ENCODE measurements around the gene IGFBP6.
"Not testable (repeated sequence)": the region's sequence is repeated elsewhere in the genome, so short reads cannot be mapped to it uniquely, and the experiment has no call there.

The IGFBP6 gene

DNA sequence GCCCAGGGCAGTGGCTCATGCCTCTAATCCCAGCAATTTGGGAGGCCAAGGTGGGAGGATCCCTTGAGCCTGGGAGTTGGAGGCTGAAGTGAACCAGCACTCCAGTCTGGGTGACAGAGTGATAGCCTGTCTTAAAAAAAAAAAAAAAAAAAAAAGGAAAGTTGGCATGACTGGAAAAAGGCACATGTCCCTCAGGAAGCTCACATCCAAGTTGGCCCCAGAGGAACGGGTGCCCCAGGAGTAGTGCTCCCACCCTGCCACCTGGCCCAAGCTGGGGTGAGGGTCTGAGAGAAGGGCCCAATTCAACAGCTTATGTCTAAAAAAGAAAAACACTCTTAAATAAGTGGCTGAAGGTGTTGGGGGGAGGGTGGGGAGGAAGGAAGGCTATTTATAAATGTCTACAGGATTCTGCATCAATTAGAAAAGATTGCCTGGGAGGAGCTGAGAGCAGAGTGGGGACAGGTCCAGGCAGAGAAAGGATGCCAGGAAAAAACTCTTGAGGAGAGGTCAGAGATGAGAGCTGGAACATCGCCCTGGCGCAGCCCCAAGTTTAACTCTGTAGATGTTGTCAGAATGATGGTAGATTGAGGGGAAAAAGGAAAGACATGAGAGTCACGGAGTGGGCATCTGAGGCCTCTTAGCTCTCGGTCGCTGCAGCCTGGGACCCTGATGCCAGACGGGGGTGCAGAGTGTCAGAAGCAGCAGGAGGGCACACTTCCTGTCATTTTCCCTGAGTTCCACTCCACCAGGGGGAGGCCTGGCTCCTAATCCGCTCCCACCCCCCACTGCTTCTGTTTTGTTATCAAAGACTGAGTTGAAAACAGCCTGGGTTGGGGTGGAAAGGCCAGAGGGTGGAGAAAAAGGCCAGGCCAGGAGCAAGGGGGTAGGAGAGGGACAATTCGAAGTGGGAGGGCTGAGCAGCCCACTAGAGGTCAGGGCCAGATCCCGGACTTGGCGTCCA is 25.6 kb upstream of the IGFBP6 start:
- no peak for DNase-seq

DNA sequence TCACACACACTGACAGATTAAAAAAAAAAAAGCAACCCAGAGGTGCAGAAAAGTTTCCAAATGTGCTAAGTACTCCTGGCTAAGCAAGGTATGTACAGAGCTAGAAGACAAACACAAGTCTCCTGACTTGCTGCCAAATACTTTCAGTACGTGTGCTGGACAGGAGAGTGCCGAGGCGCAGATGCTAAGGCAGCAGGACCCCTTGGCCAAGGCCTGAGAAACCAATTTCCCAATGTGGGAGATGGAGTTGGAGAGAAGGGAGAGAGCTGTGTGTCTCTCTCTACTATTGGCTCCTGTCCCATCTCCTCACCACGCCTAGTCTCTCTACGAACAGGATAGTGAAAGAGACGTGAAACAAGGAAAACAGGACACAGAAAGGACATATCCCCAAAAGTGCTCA is 23.6 kb upstream of the IGFBP6 start:
- no peak for DNase-seq

DNA sequence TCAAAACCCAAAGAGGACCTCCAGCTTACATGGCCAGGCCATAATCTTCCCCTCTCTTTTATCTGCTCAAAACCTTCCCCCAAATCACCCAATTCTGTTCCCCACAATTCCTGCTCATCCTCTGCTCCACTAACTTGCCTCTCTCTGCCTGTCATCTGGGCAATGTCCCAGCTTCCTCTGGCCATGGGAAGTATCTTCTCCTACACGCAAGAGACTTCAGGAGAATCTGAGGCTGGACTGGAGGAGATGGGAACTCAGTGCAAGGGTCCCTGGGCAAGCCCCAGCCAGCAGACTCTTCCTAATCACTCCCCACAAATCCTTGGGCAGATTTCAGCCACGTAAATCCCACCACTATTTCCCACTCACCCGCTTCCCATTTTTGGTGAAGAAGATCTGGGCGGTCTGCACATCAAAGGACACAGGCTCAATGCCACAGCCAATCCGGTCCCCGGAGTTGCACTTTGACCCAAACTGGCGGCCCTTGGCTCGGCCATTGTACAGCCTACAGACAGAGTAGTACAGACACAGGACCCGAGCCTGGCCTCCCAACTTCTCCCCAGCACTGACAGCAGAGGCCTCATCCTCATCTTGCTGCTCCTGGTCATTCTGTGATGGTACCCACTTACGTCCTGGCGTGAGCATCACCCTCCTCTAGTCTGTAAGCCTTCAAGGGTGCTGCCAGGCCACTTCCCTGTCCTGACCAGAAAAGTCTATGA is 23.0 kb upstream of the IGFBP6 start:
- DNase-seq: no peak

DNA sequence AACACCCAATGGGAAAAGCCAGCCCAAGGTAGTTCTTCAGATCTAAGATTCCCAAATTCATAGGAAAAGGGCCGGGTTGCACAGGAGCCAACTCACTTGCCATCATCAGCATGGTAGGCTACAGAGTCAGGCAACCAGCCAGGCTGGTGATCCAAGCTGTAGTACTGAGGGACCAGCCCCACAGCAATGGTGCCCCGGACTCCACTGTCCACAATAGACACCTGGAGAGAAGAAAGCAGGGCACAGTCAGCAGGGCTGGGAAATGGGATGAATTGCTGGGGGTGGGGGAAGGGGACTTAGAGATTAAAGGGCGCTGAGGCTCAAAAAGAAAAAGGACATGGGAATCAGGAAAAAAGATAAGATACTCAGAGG is 22.5 kb upstream of the IGFBP6 start:
- no peak for DNase-seq

DNA sequence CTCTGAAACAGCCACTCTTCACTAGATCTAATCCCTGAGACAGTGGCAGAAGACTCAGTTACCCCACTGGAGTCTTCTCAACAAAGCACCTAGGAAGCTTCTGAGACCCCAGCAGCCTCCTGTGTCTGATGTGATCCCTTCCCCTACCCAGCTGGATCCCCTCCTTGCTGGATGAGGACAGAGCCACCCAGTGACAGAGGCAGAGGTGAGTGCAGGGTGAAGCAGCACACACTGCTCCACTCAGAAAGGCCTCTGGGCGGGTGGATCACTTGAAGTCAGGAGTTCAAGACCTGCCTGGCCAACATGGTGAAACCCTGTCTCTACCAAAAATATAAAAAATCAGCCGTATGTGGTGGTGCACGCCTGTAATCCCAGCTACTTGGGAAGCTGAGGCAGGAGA is 21.0 kb upstream of the IGFBP6 start:
- no peak for DNase-seq

DNA sequence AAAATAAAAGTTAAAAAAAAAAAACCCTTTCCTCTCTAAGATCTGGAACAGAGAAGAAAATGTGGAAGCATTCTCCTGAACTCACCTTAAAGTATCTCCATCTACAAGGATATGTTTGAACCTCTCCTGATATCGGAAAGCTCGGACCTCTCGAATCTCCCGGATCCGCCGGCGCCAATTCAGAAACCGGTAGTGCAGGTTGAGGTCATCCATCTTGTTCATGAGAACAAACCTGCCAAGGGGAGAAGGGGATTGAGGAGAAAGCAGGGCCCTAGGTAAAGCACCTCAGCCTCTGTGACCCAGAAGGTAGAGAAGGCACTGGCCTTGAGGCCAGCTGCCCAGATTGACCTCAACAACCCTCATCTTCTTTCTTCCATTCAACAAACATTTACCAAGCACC is 20.4 kb upstream of the IGFBP6 start:
- DNase-seq: no peak

DNA sequence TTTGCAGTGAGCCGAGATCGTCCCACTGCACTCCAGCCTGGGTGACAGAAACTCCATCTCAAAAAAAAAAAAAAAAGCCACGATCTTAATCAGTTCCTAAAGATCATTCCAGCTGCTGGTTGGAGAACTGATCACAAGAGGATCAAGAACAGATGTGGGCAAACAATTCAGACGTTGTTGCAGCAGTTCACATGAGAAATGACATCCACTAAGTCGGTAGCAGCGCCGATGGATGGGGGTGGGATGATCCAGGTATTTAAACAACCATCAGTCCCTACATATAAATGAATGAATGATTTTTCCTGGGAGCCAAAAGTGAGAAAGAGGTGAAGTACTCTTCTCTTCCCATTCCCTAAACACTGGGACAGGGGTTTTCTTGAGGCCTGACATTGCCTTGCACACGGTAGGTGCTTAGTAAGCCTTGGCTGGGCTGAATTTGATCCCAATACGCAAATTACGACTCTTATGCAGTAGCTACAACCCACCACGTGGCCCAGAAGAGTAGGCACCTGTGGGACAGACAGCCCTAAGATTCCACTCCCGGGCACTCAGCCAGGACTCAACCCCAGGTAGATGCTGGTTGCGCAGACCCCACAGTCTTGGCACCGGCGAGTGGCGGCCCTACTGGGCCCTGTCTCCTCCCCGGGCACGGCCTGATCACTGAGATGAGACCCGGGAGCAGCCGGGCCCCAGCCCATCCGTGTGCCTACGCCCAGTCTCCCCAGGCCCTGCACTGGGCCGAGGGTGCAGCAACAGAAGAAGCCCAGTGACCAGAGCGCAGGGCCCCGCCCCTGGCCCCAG is 18.8 kb upstream of the IGFBP6 start:
- DNase-seq: no peak

DNA sequence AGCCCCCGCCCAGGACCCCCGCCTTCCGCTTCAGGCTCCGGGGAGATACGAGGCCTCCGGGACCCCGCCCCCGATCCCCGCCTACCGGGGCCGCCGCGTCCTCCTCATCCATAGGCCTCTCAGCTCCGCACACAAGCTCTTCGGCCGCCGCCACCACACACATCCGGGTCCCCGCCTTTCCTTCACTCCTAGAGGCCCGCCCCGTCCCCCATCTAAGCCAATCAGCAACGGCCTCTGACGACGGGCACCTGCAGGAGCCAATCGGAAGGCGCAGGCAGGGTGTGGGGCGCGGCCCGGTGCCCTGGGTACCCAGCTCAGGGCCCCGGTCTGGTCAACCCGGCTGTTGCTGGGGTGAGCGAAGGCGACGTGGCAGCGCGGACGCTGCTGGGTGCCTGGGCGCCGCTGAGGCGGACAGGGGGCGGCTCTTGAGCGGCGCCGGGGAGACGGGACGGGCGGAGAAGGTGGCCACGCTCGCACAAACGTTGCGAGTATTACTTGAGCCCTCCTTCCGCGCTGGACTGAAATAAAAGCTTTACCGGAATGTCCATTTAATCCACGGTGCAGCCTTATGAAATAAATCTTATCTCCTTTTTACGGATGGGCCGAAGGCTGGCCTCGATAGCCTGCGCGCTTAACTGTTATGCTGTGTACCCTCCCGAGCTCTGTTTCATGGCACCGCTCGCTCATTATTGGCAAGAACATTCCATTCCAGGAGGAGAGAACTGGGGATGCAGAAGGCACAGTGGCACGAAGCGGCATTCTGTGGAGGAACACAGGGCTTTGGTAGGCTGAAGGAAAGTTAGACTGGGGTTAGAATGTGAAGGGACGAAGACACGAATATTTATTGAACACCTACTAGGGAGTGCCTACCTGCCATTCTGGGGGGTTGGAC is 18.0 kb upstream of the IGFBP6 start, which contains the start of gene SPRYD3:
Gene SPRYD3, minus strand, starts transcription at position 165 of the 892 bp plus-strand sequence. Its CDS starts 57 bp downstream, at position 108.
- peak; percentile 96 for DNase-seq

DNA sequence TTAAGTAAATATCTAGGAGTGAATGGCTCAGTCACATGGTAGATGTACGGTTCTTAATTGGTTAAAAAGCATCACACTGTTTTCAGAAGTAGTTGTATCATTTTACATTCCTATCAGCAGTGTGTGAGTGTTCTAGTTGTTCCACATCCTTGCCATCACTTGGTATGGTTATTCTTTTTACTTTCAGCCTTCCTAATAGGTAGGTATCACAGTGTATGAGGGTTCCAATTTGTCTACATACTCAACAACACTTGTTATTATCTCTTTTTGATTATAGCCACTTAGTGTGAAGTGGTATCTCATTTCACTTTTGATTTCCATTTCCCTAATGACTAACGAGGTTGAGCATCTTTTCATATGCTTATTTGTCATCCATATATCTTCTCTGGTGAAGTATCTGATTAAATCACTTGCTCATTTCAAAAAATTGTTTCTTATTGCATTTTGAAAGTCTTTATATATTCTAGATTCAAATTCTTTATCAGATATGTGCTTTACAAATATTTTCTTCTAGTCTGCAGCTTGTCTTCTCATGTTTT is 14.8 kb upstream of the IGFBP6 start:
- no peak for DNase-seq

DNA sequence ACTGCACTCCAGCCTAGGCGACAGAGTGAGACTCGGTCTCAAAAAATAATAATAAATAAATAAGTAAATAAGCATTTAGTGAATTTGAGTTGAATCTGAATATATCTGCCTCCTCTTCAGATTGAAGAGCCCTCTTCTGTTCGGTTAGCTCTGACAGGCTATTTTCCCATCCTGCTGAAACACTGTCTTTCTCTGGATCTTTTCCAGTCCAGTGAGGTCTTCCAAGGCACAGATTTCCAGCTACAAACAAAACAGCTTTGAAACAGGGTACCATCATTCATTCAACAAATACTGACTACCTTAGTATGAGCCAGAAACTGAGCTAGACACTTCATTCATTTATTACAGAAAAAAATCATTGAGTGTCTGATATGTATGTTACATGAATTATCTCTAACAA is 11.1 kb upstream of the IGFBP6 start:
- DNase-seq: no peak

DNA sequence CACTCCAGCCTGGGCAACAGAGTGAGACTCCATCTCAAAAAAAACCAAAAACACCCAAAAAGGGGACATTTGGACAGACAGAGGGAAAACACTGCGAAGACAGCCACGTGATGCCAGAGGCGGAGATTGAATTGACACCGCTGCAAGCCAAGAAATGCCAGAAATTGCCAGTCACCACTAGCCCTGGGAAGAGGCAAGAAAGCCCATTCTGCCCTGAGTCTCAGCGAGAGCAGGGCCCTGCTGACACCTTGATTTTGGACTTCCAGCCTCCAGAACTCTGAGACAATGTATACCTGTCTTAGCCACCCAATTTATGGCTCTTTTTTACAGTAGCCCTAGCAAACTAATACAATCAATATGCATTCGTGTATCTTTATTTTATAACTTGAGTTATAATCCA is 7.4 kb upstream of the IGFBP6 start:
- no peak for DNase-seq

DNA sequence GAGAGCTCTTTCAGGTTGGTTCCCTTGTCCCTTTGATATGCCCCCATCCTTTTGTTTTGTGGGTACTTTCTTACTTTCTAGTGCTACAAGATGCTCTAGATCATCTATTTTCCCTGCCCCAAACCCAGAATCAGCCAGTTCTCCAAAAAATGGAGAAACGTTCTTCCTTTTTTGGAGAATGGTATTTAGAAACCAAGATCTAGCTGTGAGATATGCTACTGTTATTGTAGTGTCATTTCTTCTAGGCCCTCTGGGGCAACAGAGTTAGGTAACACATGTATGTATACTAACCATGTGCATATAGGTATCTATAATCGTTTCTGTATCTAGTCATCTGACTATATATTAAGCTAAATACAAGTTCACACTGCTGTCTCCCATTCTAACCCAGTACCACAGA is 6.9 kb upstream of the IGFBP6 start:
- no peak for DNase-seq

DNA sequence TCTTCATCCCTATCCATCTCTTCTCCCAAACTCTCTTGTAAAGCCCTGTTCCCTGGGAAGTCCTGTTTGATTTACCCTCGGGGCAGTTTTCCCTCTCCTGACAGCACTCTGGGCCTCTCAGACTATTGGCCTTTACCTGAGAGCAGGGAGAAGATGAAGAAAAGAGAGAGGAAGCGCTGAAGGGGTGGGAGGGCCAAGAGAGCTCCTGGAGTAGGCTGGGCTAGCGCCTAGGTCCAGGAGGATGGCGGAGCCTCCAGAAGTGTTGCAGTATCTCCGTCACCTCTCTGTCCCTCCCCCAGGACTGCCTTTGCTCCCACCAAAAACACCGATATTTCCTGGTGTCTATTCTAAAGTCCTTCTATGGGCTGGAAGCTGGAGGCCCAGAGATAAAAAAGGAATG is 5.7 kb upstream of the IGFBP6 start:
- no peak for DNase-seq

DNA sequence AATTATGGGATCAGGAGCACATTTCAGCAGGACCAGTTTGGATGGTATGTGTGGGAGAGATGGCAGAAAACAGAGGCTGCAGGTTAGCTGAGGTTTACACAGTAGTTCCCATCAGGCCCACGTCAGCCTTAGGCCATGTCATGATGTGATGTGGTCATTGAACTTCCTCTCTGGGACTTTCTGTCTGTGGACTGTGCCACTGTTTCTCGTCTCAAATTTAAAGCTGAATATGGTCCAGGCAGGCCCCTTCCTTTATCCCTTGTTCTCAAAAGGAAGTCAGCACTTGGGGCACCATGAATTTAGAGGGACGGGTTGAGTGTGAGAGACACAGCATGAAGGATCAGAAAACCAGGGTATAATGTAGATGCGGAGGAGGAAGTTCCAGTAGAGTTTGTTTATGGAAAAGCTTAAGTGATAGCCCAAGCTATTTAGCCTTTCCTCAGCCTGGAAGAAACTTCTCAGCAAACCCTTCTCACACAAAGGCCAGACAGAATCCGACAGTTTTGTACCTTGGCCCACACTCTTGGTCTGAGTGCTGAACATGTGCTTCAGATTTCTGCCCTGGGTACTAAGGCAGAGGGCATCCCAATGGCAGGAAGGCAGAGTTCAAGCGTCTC is 3.6 kb upstream of the IGFBP6 start:
- DNase-seq: no peak

DNA sequence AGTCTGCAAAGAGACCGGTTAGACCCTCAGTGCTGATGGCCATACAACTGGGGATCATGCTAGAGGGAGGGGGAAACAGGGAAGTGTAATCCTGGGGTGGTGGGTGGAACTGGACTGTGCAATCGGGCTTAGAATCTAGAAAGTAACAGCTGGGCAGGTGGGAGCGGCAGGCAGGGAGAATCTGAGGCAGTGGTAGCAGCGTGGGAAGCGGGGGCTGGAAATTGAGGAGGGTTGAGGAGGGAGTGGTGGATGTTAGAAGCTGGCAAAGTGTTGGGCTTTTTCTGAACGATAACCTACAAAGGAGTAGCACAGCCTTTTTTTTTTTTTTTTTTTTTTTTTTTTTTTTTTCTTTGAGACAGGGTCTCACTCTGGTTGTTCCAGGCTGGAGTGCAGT is 3.1 kb upstream of the IGFBP6 start:
- DNase-seq: no peak

DNA sequence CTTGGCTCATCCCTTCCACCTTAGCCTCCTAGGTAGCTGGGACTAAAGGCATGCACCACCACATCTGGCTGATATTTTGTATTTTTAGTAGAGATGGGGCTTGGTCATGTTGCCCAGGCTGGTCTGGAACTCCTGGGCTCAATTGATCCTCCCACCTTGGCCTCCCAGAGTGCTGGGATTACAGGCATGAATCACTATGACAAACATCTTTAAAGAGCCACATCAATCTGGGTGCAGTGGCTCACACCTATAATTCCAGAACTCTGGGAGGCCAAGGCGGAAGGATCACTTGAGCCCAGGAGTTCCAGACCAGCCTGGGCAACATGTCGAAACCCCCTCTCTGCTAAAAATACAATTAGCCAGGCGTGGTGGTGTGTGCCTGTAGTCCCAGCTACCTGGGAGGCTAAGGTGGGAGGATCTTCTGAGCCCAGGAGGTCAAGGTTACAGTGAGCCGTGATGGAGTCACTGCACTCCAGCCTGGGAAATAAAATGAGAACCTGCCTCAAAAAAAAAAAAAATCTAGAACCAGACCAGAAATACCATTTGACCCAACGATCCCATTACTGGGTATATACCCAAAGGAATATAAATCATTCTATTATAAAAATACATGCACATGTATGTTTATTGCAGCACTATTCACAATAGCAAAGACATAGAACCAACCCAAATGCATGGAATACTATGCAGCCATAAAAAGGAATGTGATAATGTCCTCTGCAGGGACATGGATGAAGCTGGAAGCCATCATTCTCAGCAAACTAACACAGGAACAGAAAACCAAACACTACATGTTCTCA is 2.5 kb upstream of the IGFBP6 start:
- not testable (repeated sequence) for DNase-seq

DNA sequence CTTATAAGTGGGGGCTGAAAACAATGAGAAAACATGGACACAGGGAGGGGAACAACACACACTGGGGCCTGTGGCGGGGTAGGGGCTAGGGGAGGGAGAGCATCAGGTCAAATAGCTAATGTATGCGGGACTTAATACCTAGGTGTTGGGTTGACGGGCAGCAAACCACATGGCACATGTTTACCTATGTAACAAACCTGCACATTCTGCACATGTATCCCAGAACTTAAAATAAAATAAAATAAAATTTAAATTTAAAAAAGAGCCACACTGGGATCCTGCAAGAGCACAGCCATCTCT is 1.9 kb upstream of the IGFBP6 start:
- not testable (repeated sequence) for DNase-seq

DNA sequence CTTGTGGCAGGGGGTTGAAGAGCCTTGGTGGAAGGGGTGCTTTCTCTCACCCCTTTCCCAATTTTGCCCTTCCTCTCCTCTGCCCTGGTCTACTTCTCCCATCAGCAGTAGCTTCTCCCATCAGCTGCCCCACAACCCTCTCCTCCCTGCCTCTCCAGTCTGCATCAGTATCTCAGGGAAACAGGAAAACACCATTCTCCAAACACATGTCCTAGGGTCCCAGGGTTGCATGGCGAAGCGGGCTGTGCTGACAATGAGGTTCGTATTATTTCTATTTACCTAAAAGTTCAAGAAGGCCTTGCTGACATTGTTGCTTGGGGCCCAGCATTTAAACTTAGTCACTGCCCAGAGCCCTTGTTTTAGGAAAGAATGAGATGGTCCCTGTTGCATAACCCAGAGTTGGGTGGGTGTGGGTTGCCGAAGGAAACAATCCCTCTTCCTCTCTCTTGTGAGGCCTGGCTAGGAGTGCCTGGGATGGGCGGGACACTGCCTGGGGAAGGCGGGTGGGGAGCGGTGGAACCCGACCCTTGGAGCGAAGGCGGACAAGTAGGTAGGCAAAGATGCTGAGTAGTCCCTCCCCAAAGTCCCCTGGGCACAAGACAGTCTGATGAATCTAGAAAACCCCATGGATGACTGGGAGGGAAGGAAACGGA is 1.3 kb upstream of the IGFBP6 start:
- DNase-seq: no peak

DNA sequence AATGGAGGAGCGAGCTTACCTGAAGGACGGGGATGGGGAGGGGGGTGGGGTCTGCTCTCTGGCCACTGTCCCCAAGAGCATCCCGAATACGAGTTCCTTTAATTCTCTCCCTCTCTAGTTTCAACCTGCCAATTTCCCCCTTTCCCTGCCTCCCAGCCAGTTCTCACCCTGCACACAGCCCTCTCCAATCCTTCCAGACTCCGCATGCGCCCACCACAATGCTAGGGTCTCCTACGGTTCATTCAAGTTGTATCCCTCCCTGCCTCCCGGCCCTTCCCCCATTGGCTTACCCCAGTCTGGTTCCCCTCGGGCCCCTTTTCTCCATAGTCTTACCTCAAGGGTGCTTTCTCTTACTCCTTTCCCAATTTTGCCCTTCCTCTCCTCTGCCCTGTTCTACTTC is 708 bp upstream of the IGFBP6 start:
- no peak for DNase-seq

DNA sequence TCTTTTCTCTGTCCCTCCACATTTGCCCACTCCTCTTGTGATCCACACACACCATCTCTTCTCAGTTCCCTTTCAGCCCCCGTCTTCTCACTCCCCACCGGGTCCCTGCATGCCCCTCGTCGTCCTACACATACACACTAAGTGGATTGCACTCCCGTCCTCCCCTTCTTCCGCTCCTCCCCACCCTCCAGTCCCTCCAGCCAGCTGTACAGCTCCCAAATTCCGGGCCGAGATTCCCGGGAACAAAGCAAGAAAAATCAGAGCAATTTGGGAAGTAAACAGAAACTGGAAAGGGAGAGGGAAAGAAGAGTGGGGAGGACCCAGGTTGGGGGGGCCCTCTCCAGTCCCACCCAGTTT is 282 bp upstream of the IGFBP6 start:
- DNase-seq: no peak
